ENCODE measurements around the gene DENND1A.

GRCh38 chr9:123893115-123893514, 36.8 kb downstream of the DENND1A start:
- TF ChIP-seq EZH2 (IDR thresholded peaks at IDR 0.05; ENCODE audit: insufficient read depth, low read length) = no peak
- no peak for TF ChIP-seq CTCF (IDR thresholded peaks at IDR 0.05; ENCODE audit: insufficient read depth, low read depth, low read length)

Data from astrocyte (in vitro differentiated cells and primary cell).